Activated CD8-positive, alpha-beta memory T cell treated with anti-CD3 and anti-CD28 coated beads for 48 hours (primary cell): ENCODE measurements around the gene HOXC6.
"Not testable (repeated sequence)": the region's sequence is repeated elsewhere in the genome, so short reads cannot be mapped to it uniquely, and the experiment has no call there.

Source experiments
- DNase-seq, 3 experiments: peaks; one replicate each; pipeline ENCODE4 v3.0.0-alpha.2; 2020; ENCODE audit warnings: low read depth in 2 of 3, low spot score in 2 of 3

The HOXC6 gene

GRCh38 chr12:54052438-54053002 lies 24.3 kb downstream of the HOXC6 start:
- no peak for DNase-seq

- DNase-seq = no peak
Measured at GRCh38 chr12:54053003-54053750, 24.9 kb downstream of the HOXC6 start.

DNA sequence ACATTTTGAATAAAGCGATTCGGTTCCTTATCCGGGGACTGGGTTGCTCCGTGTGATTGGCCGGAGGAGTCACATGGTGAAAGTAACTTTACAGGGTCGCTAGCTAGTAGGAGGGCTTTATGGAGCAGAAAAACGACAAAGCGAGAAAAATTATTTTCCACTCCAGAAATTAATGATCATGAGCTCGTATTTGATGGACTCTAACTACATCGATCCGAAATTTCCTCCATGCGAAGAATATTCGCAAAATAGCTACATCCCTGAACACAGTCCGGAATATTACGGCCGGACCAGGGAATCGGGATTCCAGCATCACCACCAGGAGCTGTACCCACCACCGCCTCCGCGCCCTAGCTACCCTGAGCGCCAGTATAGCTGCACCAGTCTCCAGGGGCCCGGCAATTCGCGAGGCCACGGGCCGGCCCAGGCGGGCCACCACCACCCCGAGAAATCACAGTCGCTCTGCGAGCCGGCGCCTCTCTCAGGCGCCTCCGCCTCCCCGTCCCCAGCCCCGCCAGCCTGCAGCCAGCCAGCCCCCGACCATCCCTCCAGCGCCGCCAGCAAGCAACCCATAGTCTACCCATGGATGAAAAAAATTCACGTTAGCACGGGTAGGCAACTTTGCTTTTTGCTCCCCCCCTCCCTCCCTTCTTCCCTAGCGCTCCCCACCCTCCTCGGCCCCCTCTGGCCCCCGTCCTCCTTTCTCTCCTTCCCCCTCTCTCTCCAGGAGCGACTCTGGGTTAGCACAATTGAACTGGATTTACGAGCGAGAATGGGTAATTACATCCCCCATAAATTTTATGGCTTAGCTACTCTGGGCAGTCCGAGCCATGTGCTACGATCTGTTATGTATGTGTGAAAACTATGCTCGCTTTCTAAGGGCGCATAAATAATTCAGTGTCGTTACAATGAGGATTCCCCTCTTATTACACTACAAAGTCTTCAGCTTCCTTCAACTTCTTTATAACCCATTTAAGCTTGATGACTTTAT lies 25.8 kb downstream of the HOXC6 start, which contains the start of gene HOXC4:
HOXC4 (plus strand) TSS at position 85 of the 991 bp plus-strand sequence; CDS start at position 173, 88 bp downstream.
- DNase-seq = no peak

DNA sequence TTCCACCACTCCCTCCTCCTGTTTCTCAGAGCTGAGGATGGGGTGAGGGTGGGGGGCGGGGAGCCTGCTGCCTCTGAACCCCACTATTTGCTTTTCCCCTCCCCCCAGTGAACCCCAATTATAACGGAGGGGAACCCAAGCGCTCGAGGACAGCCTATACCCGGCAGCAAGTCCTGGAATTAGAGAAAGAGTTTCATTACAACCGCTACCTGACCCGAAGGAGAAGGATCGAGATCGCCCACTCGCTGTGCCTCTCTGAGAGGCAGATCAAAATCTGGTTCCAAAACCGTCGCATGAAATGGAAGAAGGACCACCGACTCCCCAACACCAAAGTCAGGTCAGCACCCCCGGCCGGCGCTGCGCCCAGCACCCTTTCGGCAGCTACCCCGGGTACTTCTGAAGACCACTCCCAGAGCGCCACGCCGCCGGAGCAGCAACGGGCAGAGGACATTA lies 26.5 kb downstream of the HOXC6 start:
- DNase-seq = no peak

- no peak for DNase-seq
Measured at GRCh38 chr12:54055552-54055951, 27.3 kb downstream of the HOXC6 start.

DNA sequence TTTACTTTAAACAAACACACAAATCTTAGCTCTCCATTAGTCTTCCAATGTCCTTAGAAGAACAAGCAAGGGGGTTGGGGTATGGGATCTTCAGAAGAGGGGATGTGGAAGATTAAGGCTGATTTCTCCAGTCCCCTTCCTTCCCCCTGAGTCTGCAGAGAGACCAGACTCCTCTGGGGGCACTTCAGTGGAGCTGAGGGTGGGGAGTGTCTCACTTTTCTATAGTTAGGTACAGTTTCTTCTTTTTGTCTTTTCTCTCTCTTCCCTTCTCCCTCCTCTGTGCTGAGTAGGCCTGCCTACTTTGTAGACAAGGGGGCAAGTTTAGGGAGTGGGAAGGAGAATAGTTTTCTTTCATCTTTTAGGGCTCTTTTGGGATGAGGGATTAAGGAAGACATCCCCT lies 27.9 kb downstream of the HOXC6 start:
- no peak for DNase-seq

DNA sequence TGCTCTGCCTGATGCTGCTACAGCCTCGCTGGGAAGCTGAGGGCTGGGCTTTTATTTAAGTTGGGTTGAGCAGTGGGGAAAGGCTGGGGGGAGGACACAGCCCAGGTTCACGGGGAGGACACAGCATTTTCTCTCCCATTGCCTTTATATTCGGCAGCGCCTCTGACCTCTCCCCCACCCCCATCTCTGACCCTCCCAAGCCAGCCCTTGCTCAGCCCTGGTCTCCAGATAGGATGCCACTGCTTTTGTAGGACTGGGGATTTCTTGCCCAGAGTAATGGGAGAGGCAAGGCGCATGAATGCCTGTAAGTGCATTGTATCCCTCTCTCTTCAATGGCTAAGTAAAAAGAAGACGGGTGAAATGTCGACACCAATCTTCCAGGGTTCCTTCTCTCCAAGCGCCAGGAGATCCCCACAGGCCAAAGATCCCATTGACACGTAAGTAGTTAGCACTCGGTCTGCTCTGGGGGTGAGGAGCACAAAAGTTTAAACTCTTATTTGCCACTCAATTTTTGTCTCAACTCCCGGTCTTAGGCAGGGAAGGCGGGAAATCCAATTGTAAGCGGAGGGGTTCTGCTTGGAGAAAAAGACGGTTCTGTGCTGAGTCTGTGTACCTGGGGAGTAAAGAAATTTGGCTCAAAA lies 30.0 kb downstream of the HOXC6 start:
- DNase-seq = no peak

DNA sequence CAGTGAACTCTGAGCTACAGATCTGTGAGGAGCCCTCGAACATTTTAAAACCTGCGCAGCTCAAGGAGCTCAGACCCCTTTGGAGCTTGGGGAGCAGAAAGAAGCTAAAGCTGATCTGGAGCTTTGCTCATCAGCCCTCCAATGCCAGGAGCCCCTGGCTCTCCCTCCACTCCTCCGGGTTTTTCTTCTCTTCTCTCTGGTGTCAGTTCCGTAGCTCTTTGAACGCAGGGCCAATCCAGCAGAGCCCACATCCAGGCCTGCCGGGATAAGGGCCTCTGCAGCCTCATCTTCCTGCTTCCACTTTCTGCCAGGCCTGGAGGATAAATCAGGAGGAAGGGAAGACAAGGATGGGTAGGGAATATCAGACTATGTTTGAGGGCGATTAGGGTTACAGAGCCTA lies 31.4 kb downstream of the HOXC6 start:
- no peak for DNase-seq

- DNase-seq = no peak
Measured at GRCh38 chr12:54060174-54060974, 32.1 kb downstream of the HOXC6 start.

DNA sequence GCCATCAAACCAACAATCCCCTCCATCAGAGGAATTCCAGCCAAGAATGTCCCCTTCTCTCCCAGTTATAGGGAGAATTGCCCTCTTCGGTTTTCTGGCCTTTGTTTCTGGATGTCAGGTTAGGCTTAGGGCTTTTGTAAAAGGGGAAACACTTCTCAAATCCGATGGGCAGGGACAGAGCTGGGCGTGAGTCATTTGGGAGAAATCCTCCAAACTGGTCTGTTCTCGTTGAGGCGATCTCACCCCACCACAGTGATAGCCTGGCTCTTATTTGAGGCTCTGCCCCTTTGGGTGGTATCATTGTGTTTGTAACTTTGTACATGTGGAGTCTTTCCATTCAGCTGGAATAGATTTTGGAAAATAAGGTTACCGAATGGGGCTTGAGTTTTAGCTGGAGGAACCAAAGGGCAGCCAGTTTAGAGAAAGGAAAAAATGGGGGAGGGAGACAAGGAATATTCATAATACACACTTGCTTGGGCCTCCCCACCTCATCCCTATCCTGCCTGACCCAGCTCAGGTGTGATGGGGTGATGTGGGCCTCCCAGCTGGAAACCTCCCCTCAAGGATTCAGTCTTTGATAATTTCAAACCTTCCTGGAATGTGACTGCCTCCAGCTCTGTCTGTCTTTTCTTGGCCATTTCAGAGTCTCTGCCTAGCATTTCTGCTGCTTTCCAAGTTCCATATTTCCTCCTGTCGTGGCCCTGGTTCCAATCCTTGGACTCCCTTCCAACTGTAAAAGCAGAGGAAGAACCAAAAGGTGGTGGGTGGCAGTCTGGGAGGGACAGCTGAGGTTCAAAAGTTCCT lies 32.9 kb downstream of the HOXC6 start:
- no peak for DNase-seq

DNA sequence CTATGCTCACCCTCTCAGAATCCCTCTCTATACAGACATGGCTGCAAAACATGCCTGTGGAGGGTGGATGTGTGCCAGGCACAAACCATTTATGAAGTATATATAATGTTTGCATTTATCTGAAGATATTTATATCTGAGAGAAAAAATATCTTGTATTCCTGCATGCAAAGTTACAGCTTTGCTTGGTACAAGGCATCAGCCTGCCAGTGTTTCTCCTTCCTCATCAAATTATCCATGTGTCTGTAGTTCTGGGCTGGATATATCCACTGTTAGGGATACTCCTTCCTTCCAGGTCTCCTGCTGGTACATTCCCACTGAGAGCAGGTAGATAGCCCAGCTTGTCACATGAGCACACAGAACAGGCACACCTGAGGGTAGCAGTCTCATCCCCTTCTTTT lies 37.4 kb downstream of the HOXC6 start:
- DNase-seq = no peak

- no peak for DNase-seq
Measured at GRCh38 chr12:54066408-54066807, 38.2 kb downstream of the HOXC6 start.

- no peak for DNase-seq
Measured at GRCh38 chr12:54068418-54069070, 40.3 kb downstream of the HOXC6 start.

GRCh38 chr12:54071942-54072341 lies 43.7 kb downstream of the HOXC6 start:
- DNase-seq = no peak

GRCh38 chr12:54074308-54074707 lies 46.1 kb downstream of the HOXC6 start:
- DNase-seq = no peak

GRCh38 chr12:54075409-54075808 lies 47.2 kb downstream of the HOXC6 start:
- no peak for DNase-seq

DNA sequence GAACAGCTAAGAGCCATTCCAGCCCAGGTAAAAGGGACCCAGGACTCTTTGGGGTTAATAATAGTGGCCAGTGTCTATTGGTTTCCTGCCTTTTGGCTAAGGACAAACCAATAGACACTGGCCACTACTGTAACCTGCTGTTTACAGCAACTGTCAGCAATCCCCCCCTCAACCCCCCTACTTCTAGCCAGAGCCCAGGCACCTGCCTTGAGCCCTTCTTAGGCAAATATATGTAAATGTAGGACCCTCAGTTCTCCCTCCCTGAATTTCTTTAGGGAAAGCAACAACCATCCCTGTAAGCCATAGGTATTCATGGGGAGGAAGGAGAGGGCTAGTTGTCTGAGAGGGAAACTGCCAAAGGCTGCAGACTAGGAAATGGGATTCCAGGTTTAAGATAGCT lies 47.7 kb downstream of the HOXC6 start:
- no peak for DNase-seq

- not testable (repeated sequence) for DNase-seq
Measured at GRCh38 chr12:54077843-54078242, 49.6 kb downstream of the HOXC6 start.

DNA sequence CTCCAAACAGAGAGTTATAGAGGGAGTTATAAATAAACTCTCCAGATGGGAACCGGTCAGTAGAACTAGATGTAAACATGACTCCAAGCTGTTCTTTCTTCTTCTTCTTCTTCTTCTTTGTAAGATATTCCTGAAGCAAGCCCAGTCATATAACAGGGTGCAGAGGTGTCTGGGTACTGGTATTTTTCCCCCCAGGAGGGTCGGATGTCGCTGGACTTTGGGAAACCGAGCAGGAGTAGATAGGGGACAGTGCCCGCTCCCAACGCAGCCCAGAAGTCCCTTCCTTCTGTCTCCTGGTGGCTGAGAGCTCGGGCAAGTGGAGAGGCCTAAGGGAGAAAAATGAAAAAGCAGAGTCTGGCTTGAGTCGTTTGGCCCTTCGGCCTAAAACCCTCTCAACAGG lies 50.9 kb downstream of the HOXC6 start:
- DNase-seq = not testable (repeated sequence)
